Pons (tissue), 1 donor: ENCODE results near the gene GOLGA5.
A peak's percentile ranks its signal among the peaks of the same experiment; 100 is the strongest.
"Not testable (repeated sequence)": the region's sequence is repeated elsewhere in the genome, so short reads cannot be mapped to it uniquely, and the experiment has no call there.

Source experiments
- DNase-seq: peaks from one replicate; pipeline ENCODE4 v3.0.0-alpha.2; 2016; ENCODE audit warnings: low spot score

Gene GOLGA5

GRCh38 chr14:92780444-92781232, 13.5 kb upstream of the GOLGA5 start:
- DNase-seq = no peak

- no peak for DNase-seq
Observed at GRCh38 chr14:92781350-92781749, 12.8 kb upstream of the GOLGA5 start.

GRCh38 chr14:92783813-92784431, 10.2 kb upstream of the GOLGA5 start:
- peak; percentile 83 for DNase-seq

GRCh38 chr14:92785667-92786426, 8.3 kb upstream of the GOLGA5 start:
- no peak for DNase-seq

GRCh38 chr14:92786427-92786756, 7.7 kb upstream of the GOLGA5 start:
- no peak for DNase-seq

GRCh38 chr14:92787554-92787953, 6.6 kb upstream of the GOLGA5 start:
- no peak for DNase-seq

GRCh38 chr14:92789457-92790089, 4.5 kb upstream of the GOLGA5 start:
- DNase-seq = no peak

GRCh38 chr14:92792885-92793284, 1.2 kb upstream of the GOLGA5 start:
- DNase-seq = no peak

GRCh38 chr14:92794547-92794941, 439 bp downstream of the GOLGA5 start:
- DNase-seq = no peak

- DNase-seq = no peak
Observed at GRCh38 chr14:92794961-92795360, 856 bp downstream of the GOLGA5 start.

- no peak for DNase-seq
Observed at GRCh38 chr14:92797935-92798653, 4.0 kb downstream of the GOLGA5 start.

GRCh38 chr14:92798811-92799210, 4.7 kb downstream of the GOLGA5 start:
- DNase-seq = no peak

- no peak for DNase-seq
Observed at GRCh38 chr14:92800012-92800411, 5.9 kb downstream of the GOLGA5 start.

- DNase-seq = no peak
Observed at GRCh38 chr14:92800525-92800924, 6.4 kb downstream of the GOLGA5 start.

GRCh38 chr14:92801917-92802316, 7.8 kb downstream of the GOLGA5 start:
- no peak for DNase-seq

GRCh38 chr14:92802678-92803077, 8.6 kb downstream of the GOLGA5 start:
- DNase-seq = no peak

GRCh38 chr14:92813201-92813600, 19.1 kb downstream of the GOLGA5 start:
- no peak for DNase-seq

GRCh38 chr14:92819011-92819597, 25.0 kb downstream of the GOLGA5 start:
- DNase-seq = no peak

GRCh38 chr14:92819680-92820535, 25.8 kb downstream of the GOLGA5 start:
- DNase-seq = not testable (repeated sequence)

- not testable (repeated sequence) for DNase-seq
Observed at GRCh38 chr14:92820536-92820840, 26.4 kb downstream of the GOLGA5 start.

GRCh38 chr14:92830902-92831301, 36.8 kb downstream of the GOLGA5 start:
- no peak for DNase-seq
